ENCODE measurements around the gene ZKSCAN7.

The ZKSCAN7 gene

GRCh38 chr3:44513513-44513912 is 41.5 kb upstream of the ZKSCAN7 start:
- no peak for TF ChIP-seq CTCF (IDR thresholded peaks at IDR 0.05; ENCODE audit: low read depth, low read length)
- no peak for DNase-seq (ENCODE audit: low read depth, low spot score)
- no peak overlapping the region for H3K4me3 ChIP-seq (ENCODE audit: low read depth, low read length)
- in situ Hi-C loops (cut with HindIII; ENCODE audit: low sequenced_read_pairs), result no loop called here

DNA sequence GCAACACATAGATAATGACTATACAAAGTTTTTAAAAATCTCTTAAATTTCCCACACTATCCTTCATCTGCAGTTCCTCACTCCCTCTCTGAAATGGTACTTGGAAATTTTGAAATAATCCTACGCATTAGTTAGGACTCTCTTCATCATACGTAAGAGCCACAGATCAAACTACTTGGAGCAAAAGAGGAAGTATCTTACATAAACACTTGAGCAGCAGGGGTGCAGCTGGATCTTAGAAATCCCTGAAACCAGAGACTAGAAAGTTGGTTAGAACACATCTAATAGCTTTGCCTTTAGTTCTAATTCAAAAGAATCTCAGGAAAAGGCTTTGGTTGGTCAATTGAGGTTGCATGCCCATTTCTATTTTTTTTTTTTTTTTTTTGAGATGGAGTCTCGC is 38.8 kb upstream of the ZKSCAN7 start:
- in situ Hi-C loops (cut with HindIII; ENCODE audit: low sequenced_read_pairs), result no loop called here
- no peak for DNase-seq (ENCODE audit: low read depth, low spot score)
- TF ChIP-seq CTCF (IDR thresholded peaks at IDR 0.05; ENCODE audit: low read depth, low read length), result no peak

GRCh38 chr3:44518782-44519156 is 36.2 kb upstream of the ZKSCAN7 start:
- H3K4me3 ChIP-seq (ENCODE audit: low read depth, low read length), result no peak overlapping the region
- in situ Hi-C loops (cut with HindIII; ENCODE audit: low sequenced_read_pairs), result no loop called here
- no peak for DNase-seq (ENCODE audit: low read depth, low spot score)
- no peak for TF ChIP-seq CTCF (IDR thresholded peaks at IDR 0.05; ENCODE audit: low read depth, low read length)

More for the DNA sequence above, 38.8 kb upstream of the ZKSCAN7 start:
- H3K4me3 ChIP-seq (ENCODE audit: low read depth, low read length), result no peak overlapping the region

- H3K4me3 ChIP-seq (ENCODE audit: low read depth, low read length), result no peak overlapping the region
- DNase-seq (ENCODE audit: low read depth, low spot score), result no peak
- in situ Hi-C loops (cut with HindIII; ENCODE audit: low sequenced_read_pairs), result no loop called here
- TF ChIP-seq CTCF (IDR thresholded peaks at IDR 0.05; ENCODE audit: low read depth, low read length), result no peak
These were observed 33.3 kb upstream of the ZKSCAN7 start for GRCh38 chr3:44521721-44522120.

GRCh38 chr3:44522494-44522933 is 32.5 kb upstream of the ZKSCAN7 start:
- DNase-seq (ENCODE audit: low read depth, low spot score), result no peak
- no peak for TF ChIP-seq CTCF (IDR thresholded peaks at IDR 0.05; ENCODE audit: low read depth, low read length)
- H3K4me3 ChIP-seq (ENCODE audit: low read depth, low read length), result no peak overlapping the region
- in situ Hi-C loops (cut with HindIII; ENCODE audit: low sequenced_read_pairs), result no loop called here

DNA sequence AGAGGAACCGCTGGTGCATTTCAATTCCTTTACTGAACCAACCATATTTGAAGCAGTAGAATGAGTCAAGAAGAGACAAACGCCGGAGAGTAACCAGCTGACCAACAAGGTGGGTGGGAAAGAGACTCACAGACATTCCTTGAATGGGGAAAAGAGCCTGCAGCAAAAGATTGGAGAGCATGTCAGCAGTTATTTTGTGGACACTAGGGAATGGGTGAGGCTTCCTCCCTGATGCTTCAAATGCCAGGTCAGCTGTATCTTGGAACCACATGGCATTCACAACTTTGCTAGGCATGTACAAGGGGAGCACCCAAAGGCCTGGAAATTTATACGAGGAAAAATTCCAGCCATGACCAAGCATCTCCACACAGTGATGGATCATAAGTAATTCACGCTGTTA is 29.9 kb upstream of the ZKSCAN7 start:
- TF ChIP-seq CTCF (IDR thresholded peaks at IDR 0.05; ENCODE audit: low read depth, low read length), result no peak
- no peak for DNase-seq (ENCODE audit: low read depth, low spot score)
- in situ Hi-C loops (cut with HindIII; ENCODE audit: low sequenced_read_pairs), result no loop called here
- no peak overlapping the region for H3K4me3 ChIP-seq (ENCODE audit: low read depth, low read length)

DNA sequence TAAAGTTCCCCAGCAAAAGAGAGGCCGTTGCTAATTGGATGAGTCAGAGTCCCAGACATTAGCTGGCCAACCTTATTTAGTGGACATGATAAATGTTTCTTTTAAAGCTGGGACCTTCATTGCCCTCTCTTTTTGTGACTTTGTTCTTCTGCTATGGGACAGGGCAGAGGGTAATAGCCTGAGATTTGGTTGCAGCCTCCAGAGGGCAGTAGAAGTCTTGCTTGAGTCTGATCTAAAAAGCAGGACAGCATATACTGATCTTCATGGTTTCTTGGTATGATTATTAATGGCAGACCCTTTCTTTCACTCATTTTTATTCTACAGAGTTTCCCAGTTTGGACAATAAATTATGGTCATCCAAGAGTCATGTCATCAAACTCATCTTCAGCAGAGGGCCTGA is 25.1 kb upstream of the ZKSCAN7 start:
- in situ Hi-C loops (cut with HindIII; ENCODE audit: low sequenced_read_pairs), result no loop called here
- H3K4me3 ChIP-seq (ENCODE audit: low read depth, low read length), result no peak overlapping the region
- no peak for DNase-seq (ENCODE audit: low read depth, low spot score)
- TF ChIP-seq CTCF (IDR thresholded peaks at IDR 0.05; ENCODE audit: low read depth, low read length), result peak; percentile 35
